Measurements from ENCODE around the gene PDGFB. TPM values are rescaled to one million over a fixed set of nuclear protein-coding genes. Genes with fewer than 3 reads are reported as not detected.

PDGFB gene
- total RNA-seq, 1 experiment from 2014 or later = 9.2 TPM

DNA sequence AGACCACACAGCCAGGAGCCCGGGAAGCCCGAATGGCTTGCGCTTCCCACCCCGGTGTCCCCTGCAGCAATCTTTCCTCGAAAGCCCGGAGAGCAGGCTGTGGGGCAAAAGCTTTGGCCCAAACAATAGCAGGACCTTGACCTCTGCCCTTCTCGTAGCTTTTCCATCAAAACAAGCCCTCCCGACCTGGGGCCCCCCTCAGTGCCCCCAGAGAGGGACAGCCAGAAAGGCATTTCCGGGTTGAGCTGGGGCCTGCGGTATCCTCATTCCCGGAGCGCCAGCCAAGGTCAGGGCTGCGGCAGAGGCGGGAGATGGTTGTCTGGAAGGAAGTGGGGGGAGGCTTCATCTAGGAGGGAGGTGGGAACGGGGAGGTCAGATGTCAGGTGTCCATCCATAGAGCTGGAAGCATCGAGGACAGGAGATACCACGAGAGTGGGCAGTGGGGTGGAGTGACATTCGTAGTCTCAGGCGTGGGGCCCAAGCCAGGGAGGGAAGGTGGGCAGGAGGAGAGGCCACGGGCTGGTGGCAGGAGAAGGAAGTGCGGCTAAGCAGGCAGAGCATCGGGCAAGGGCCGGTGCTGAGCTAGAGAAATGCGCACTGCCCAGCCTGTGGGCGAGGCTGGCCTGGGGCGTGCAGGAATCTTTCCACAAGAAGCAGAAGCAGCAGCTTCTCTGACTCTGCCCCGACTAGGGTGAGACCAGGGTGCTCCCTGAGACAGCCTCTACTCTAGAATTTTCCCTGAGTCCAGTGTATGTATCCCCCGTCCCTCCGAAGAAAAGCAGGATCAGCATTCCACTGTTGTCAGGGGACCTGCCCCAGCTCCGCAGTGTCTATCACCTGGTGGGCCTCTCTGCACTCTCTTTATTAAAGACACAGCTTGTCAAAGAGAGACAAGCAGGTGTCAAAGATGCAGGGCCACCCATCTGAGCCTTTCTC is 14.3 kb downstream of the PDGFB start (continued):
- TF ChIP-seq ZNF232 (CRISPR knock-in tag; IDR thresholded peaks at IDR 0.05) (no peak), SOX15 (CRISPR knock-in tag; IDR thresholded peaks at IDR 0.05) (no peak), NFYB (CRISPR knock-in tag; conservative IDR thresholded peaks at IDR 0.05; ENCODE audit: low read depth) (no peak), ATF1 (CRISPR knock-in tag; IDR thresholded peaks at IDR 0.05) (no peak), ESRRA (CRISPR knock-in tag; IDR thresholded peaks at IDR 0.05; ENCODE audit: borderline replicate concordance) (no peak), RELA (CRISPR knock-in tag; IDR thresholded peaks at IDR 0.05; ENCODE audit: borderline replicate concordance) (no peak), HMGA2 (CRISPR knock-in tag; IDR thresholded peaks at IDR 0.05) (no peak), ZBTB43 (CRISPR knock-in tag; IDR thresholded peaks at IDR 0.05) (no peak), ZNF121 (CRISPR knock-in tag; IDR thresholded peaks at IDR 0.05) (no peak), CDX4 (CRISPR knock-in tag; IDR thresholded peaks at IDR 0.05; ENCODE audit: borderline replicate concordance) (no peak), TP53 (CRISPR knock-in tag; IDR thresholded peaks at IDR 0.05) (no peak), IRF1 (CRISPR knock-in tag; IDR thresholded peaks at IDR 0.05) (no peak), E2F4 (CRISPR knock-in tag; IDR thresholded peaks at IDR 0.05; ENCODE audit: borderline replicate concordance, low read depth) (no peak), CREM (CRISPR knock-in tag; IDR thresholded peaks at IDR 0.05) (no peak), ZNF281 (CRISPR knock-in tag; IDR thresholded peaks at IDR 0.05) (no peak), TCF7 (CRISPR knock-in tag; IDR thresholded peaks at IDR 0.05; ENCODE audit: low read depth) (no peak), FOXJ3 (CRISPR knock-in tag; IDR thresholded peaks at IDR 0.05; ENCODE audit: borderline replicate concordance) (no peak)
- TF ChIP-seq, protein P1, sequence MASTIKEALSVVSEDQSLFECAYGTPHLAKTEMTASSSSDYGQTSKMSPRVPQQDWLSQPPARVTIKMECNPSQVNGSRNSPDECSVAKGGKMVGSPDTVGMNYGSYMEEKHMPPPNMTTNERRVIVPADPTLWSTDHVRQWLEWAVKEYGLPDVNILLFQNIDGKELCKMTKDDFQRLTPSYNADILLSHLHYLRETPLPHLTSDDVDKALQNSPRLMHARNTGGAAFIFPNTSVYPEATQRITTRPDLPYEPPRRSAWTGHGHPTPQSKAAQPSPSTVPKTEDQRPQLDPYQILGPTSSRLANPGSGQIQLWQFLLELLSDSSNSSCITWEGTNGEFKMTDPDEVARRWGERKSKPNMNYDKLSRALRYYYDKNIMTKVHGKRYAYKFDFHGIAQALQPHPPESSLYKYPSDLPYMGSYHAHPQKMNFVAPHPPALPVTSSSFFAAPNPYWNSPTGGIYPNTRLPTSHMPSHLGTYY (CRISPR knock-in tag; IDR thresholded peaks at IDR 0.05) = no peak
- TF ChIP-seq, protein P2, sequence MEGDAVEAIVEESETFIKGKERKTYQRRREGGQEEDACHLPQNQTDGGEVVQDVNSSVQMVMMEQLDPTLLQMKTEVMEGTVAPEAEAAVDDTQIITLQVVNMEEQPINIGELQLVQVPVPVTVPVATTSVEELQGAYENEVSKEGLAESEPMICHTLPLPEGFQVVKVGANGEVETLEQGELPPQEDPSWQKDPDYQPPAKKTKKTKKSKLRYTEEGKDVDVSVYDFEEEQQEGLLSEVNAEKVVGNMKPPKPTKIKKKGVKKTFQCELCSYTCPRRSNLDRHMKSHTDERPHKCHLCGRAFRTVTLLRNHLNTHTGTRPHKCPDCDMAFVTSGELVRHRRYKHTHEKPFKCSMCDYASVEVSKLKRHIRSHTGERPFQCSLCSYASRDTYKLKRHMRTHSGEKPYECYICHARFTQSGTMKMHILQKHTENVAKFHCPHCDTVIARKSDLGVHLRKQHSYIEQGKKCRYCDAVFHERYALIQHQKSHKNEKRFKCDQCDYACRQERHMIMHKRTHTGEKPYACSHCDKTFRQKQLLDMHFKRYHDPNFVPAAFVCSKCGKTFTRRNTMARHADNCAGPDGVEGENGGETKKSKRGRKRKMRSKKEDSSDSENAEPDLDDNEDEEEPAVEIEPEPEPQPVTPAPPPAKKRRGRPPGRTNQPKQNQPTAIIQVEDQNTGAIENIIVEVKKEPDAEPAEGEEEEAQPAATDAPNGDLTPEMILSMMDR (IDR thresholded peaks at IDR 0.05) = no peak
- TF ChIP-seq, protein P3, sequence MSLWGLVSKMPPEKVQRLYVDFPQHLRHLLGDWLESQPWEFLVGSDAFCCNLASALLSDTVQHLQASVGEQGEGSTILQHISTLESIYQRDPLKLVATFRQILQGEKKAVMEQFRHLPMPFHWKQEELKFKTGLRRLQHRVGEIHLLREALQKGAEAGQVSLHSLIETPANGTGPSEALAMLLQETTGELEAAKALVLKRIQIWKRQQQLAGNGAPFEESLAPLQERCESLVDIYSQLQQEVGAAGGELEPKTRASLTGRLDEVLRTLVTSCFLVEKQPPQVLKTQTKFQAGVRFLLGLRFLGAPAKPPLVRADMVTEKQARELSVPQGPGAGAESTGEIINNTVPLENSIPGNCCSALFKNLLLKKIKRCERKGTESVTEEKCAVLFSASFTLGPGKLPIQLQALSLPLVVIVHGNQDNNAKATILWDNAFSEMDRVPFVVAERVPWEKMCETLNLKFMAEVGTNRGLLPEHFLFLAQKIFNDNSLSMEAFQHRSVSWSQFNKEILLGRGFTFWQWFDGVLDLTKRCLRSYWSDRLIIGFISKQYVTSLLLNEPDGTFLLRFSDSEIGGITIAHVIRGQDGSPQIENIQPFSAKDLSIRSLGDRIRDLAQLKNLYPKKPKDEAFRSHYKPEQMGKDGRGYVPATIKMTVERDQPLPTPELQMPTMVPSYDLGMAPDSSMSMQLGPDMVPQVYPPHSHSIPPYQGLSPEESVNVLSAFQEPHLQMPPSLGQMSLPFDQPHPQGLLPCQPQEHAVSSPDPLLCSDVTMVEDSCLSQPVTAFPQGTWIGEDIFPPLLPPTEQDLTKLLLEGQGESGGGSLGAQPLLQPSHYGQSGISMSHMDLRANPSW (CRISPR knock-in tag; conservative IDR thresholded peaks at IDR 0.05; ENCODE audit: low read depth) = no peak
- TF ChIP-seq, protein P4, sequence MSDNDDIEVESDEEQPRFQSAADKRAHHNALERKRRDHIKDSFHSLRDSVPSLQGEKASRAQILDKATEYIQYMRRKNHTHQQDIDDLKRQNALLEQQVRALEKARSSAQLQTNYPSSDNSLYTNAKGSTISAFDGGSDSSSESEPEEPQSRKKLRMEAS (CRISPR knock-in tag; IDR thresholded peaks at IDR 0.05) = peak; percentile 58
- TF ChIP-seq, protein P5, sequence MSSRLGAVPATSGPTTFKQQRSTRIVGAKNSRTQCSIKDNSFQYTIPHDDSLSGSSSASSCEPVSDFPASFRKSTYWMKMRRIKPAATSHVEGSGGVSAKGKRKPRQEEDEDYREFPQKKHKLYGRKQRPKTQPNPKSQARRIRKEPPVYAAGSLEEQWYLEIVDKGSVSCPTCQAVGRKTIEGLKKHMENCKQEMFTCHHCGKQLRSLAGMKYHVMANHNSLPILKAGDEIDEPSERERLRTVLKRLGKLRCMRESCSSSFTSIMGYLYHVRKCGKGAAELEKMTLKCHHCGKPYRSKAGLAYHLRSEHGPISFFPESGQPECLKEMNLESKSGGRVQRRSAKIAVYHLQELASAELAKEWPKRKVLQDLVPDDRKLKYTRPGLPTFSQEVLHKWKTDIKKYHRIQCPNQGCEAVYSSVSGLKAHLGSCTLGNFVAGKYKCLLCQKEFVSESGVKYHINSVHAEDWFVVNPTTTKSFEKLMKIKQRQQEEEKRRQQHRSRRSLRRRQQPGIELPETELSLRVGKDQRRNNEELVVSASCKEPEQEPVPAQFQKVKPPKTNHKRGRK (CRISPR knock-in tag; IDR thresholded peaks at IDR 0.05; ENCODE audit: borderline replicate concordance) = no peak
- TF ChIP-seq, protein P6, sequence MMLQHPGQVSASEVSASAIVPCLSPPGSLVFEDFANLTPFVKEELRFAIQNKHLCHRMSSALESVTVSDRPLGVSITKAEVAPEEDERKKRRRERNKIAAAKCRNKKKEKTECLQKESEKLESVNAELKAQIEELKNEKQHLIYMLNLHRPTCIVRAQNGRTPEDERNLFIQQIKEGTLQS (CRISPR knock-in tag; conservative IDR thresholded peaks at IDR 0.05) = no peak

Measured in WTC11 (cell line).